ENCODE measurements around the gene FOXK1.
"Not testable (repeated sequence)": the region's sequence is repeated elsewhere in the genome, so short reads cannot be mapped to it uniquely, and the experiment has no call there.

FOXK1 gene

GRCh38 chr7:4677518-4677917 is 4.6 kb upstream of the FOXK1 start:
- peaks cover 13% of the 10 kb centered on the region for H3K27me3 Mint-ChIP-seq
- not testable (repeated sequence) for H3K27ac Mint-ChIP-seq (ENCODE audit: low read depth); H3K9me3 Mint-ChIP-seq; H3K4me3 Mint-ChIP-seq; DNase-seq (ENCODE audit: low spot score in 2 of 2); H3K4me1 Mint-ChIP-seq; H3K36me3 Mint-ChIP-seq (ENCODE audit: insufficient read depth); ATAC-seq (replicated peaks; ENCODE audit: extremely low read depth, poor library complexity, severe bottlenecking)

DNA sequence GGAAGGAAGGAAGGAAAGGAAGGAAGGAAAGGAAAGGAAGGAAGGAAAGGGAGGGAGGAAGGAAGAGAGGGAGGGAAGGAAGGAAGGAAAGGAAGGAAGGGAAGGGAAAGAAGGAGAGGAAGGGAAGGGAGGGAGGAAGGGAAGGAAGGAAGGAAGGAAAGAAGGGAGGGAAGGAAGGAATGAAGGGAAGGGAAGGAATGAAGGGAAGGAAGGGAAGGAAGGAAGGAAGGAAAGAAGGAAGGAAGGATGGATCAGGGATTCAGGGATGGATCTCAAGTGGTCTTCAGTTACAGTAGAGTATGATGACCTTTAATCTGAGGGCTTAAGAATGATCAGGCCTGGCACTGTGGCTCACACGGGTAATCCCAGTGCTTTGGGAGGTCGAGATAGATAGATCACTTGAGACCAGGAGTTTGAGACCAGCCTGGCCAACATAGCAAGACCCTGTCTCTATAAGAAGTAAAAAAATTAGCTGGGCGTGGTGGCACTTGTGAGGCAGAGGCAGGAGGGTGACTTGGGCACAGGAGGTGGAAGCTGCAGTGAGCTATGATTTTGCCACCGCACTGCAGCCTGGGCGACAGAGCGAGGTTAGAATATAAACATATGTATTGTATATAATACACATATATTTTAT is 760 bp upstream of the FOXK1 start:
- no peak for ATAC-seq (replicated peaks; ENCODE audit: extremely low read depth, poor library complexity, severe bottlenecking)
- peaks cover 25% of the 10 kb centered on the region for H3K4me1 Mint-ChIP-seq
- peak overlapping the region; percentile 82 for H3K4me3 Mint-ChIP-seq
- H3K27me3 Mint-ChIP-seq, result peaks cover 13% of the 10 kb centered on the region
- H3K27ac Mint-ChIP-seq (ENCODE audit: low read depth), result peak overlapping the region; percentile 63
- H3K36me3 Mint-ChIP-seq (ENCODE audit: insufficient read depth), result peaks cover 8% of the 10 kb centered on the region
- no peaks in the 10 kb centered on the region for H3K9me3 Mint-ChIP-seq
- no peak for DNase-seq (ENCODE audit: low spot score in 2 of 2)

- peaks cover 8% of the 10 kb centered on the region for H3K36me3 Mint-ChIP-seq (ENCODE audit: insufficient read depth)
- ATAC-seq (replicated peaks; ENCODE audit: extremely low read depth, poor library complexity, severe bottlenecking) (peak; percentile 20), DNase-seq (ENCODE audit: low spot score in 2 of 2) (peak in 1 of 2 donors; percentile 23)
- H3K27ac Mint-ChIP-seq (ENCODE audit: low read depth), result peak overlapping the region; percentile 95
- peak overlapping the region; percentile 93 for H3K4me3 Mint-ChIP-seq
- H3K27me3 Mint-ChIP-seq, result peaks cover 13% of the 10 kb centered on the region
- H3K9me3 Mint-ChIP-seq, result no peaks in the 10 kb centered on the region
- peaks cover 34% of the 10 kb centered on the region for H3K4me1 Mint-ChIP-seq
Observed at GRCh38 chr7:4682621-4683042, 537 bp downstream of the FOXK1 start.

- ATAC-seq (replicated peaks; ENCODE audit: extremely low read depth, poor library complexity, severe bottlenecking), result no peak
- Mint-ChIP-seq H3K9me3 (no peaks in the 10 kb centered on the region), H3K4me1 (peaks cover 39% of the 10 kb centered on the region), H3K27ac (ENCODE audit: low read depth) (peak overlapping the region; percentile 95), H3K27me3 (peaks cover 13% of the 10 kb centered on the region), H3K36me3 (ENCODE audit: insufficient read depth) (peaks cover 12% of the 10 kb centered on the region), H3K4me3 (peak overlapping the region; percentile 93)
- no peak for DNase-seq (ENCODE audit: low spot score in 2 of 2)
Observed at GRCh38 chr7:4683043-4683883, 1.2 kb downstream of the FOXK1 start.

DNA sequence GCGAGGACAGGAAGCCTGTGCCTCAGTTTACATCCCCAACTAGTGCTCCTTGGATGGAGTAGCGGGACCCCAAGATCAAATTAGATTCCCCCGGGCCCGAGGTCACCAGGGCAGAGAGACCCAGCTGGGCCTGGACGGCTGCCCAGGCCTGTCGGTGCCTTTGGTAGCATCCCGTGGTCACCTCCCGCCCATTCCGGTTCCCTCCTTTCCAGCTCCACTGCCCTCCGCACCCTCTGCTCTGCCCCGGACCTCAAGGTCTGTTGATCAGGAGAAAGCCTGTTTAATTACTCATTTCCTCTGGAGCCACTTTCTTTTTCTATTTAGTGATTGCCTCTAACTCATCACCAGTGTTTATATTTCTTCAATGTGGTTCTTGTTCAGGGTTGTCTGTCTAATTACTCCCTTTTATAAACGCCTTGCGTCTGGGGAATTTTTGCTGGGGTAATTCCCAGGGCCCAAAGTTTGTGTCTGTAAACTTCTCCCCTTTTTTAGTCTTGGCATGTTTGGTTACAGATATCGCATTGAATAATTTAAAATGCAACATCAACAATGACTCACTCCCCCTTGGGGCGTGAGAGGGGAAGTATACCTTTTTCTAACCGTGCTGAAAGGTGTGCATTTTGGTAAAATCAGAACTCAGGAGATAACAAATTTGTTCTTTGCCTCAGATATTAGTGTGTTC is 1.9 kb downstream of the FOXK1 start:
- Mint-ChIP-seq H3K4me3 (peak overlapping the region; percentile 93), H3K36me3 (ENCODE audit: insufficient read depth) (peaks cover 14% of the 10 kb centered on the region), H3K9me3 (no peaks in the 10 kb centered on the region), H3K4me1 (peaks cover 46% of the 10 kb centered on the region), H3K27ac (ENCODE audit: low read depth) (peak overlapping the region; percentile 95), H3K27me3 (peaks cover 6% of the 10 kb centered on the region)
- DNase-seq (ENCODE audit: low spot score in 2 of 2) (no peak), ATAC-seq (replicated peaks; ENCODE audit: extremely low read depth, poor library complexity, severe bottlenecking) (peak; percentile 44)

DNA sequence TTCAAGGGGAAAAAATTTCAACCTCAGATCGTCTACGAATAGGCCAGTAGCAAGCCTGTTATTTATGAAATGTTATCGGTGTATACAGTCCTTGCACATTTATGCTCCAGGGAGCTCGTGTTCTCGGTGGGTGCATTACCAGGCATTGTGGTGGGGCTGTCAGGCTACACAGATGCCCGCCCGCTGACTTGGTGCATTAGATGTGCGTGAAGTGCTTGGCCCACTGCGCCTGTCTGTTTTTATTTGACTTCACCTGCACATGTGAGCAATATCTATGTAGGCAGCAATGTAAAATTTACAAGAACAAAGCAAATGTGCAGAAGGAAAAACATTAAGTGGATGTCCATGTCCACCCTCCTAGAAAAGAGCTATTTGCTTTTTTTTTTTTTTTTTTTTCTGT is 2.8 kb downstream of the FOXK1 start:
- ATAC-seq (replicated peaks; ENCODE audit: extremely low read depth, poor library complexity, severe bottlenecking), result no peak
- H3K27me3 Mint-ChIP-seq, result no peaks in the 10 kb centered on the region
- H3K36me3 Mint-ChIP-seq (ENCODE audit: insufficient read depth), result peaks cover 18% of the 10 kb centered on the region
- peak overlapping the region; percentile 95 for H3K27ac Mint-ChIP-seq (ENCODE audit: low read depth)
- no peaks in the 10 kb centered on the region for H3K9me3 Mint-ChIP-seq
- H3K4me1 Mint-ChIP-seq, result peaks cover 54% of the 10 kb centered on the region
- DNase-seq (ENCODE audit: low spot score in 2 of 2), result no peak
- peak overlapping the region; percentile 93 for H3K4me3 Mint-ChIP-seq

GRCh38 chr7:4685676-4686075 is 3.6 kb downstream of the FOXK1 start:
- not testable (repeated sequence) for H3K9me3 Mint-ChIP-seq; H3K27ac Mint-ChIP-seq (ENCODE audit: low read depth); ATAC-seq (replicated peaks; ENCODE audit: extremely low read depth, poor library complexity, severe bottlenecking); DNase-seq (ENCODE audit: low spot score in 2 of 2); H3K27me3 Mint-ChIP-seq; H3K4me3 Mint-ChIP-seq
- peaks cover 63% of the 10 kb centered on the region for H3K4me1 Mint-ChIP-seq
- peaks cover 18% of the 10 kb centered on the region for H3K36me3 Mint-ChIP-seq (ENCODE audit: insufficient read depth)

DNA sequence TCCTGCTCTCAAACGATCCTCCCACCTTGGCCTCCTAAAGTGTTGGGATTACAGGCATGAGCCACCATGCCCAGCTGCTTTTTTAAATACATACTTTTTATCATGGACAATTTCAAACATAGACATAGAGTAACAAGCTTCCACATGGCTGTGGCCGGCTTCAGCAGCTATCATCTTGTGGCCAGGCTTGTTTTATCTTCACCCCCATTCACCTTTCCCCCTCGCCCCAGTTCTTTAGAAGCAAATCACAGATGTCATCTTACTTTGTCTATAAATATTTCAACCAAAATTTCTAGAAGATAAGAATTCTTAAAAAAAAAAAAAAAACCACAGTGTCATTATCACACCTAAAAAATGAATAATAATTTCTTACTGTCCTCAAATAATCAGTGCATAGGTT is 5.9 kb downstream of the FOXK1 start:
- peak overlapping the region; percentile 19 for H3K27ac Mint-ChIP-seq (ENCODE audit: low read depth)
- no peaks in the 10 kb centered on the region for H3K27me3 Mint-ChIP-seq
- ATAC-seq (replicated peaks; ENCODE audit: extremely low read depth, poor library complexity, severe bottlenecking) (no peak), DNase-seq (ENCODE audit: low spot score in 2 of 2) (no peak)
- peaks cover 18% of the 10 kb centered on the region for H3K36me3 Mint-ChIP-seq (ENCODE audit: insufficient read depth)
- H3K4me3 Mint-ChIP-seq, result no peak overlapping the region
- peaks cover 76% of the 10 kb centered on the region for H3K4me1 Mint-ChIP-seq
- no peaks in the 10 kb centered on the region for H3K9me3 Mint-ChIP-seq

DNA sequence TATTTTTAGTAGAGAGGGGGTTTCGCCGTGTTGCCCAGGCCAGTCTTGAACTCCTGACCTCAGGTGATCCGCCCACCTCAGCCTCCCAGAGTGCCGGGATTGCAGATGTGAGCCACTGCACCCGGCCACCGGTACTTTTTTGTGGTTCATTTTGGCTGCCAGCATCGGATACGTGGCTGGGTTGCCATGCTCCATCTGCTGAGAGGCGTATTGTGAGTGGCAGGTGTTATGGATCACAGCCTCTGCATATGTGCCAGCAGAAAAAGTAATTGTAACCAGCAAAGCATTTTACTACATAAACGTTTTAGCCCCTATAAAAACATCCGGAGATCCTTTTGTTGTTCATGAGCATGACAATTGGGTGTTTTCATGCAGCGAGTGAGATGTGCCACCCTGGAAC is 7.1 kb downstream of the FOXK1 start:
- Mint-ChIP-seq H3K36me3 (ENCODE audit: insufficient read depth) (peaks cover 15% of the 10 kb centered on the region), H3K27ac (ENCODE audit: low read depth) (peak overlapping the region; percentile 4), H3K4me1 (peaks cover 73% of the 10 kb centered on the region), H3K27me3 (no peaks in the 10 kb centered on the region), H3K9me3 (no peaks in the 10 kb centered on the region), H3K4me3 (no peak overlapping the region)
- DNase-seq (ENCODE audit: low spot score in 2 of 2) (no peak), ATAC-seq (replicated peaks; ENCODE audit: extremely low read depth, poor library complexity, severe bottlenecking) (no peak)

DNA sequence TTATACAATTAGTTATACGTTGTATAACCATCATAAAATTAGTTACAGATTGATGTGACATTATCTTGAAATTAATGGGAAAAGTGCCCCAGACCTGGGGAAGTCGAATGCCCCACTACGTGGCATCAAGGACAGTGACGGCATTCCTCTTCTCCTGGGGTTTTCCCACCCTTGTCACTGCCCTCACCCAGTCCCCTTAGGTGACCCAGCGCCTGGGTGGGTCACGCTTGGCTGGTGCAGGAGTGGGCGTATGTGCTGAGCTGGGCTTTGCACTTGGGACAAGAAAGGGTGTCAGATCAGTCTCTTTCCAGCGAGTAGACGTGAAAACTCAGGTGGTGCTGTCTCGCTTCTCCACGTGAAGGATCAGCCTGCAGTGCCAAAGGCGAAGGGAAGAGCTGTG is 7.6 kb downstream of the FOXK1 start:
- Mint-ChIP-seq H3K36me3 (ENCODE audit: insufficient read depth) (peaks cover 14% of the 10 kb centered on the region), H3K27me3 (no peaks in the 10 kb centered on the region), H3K27ac (ENCODE audit: low read depth) (peak overlapping the region; percentile 4), H3K4me1 (peaks cover 70% of the 10 kb centered on the region), H3K9me3 (no peaks in the 10 kb centered on the region), H3K4me3 (no peak overlapping the region)
- ATAC-seq (replicated peaks; ENCODE audit: extremely low read depth, poor library complexity, severe bottlenecking) (no peak), DNase-seq (ENCODE audit: low spot score in 2 of 2) (no peak)

DNA sequence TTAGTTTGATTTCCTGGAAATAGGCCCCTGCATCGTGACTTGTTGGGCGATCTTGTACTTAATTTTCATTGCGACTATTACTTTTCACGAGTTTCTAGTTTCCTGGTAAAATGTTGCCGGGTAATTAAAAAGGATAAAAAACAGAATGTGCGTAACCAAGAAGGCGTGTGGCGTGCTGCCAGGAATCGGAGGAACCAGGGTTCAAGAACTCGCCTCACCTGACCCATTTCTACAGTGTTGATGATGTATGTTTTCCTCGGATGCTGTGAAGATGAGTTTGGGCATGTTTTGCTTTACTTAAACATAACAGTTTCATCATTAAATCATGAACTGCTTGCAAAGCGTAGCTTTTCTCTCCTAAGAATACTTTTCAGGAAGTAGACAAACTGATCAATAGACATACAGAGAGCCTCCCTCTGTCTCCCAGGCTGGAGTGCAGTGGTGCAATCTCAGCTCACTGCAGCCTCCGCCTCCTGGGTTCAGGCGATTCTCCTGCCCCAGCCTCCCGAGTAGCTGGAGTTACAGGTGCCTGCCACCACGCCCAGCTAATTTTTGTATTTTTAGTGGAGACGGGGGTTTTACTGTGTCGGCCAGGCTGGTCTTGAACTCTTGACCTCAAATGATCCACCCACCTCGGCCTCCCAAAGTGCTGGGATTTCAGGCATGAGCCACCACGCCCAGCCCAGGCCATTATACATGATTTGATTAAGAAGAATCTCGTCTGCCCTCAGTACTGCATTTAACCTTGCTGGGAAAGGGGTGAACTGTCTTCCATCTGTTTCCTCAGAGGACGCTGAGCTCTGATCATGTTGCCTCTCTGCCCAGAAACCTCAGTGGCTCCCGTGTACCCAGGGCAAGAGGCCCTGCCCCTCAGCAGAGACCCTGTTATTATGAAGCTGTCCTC is 9.1 kb downstream of the FOXK1 start:
- peaks cover 14% of the 10 kb centered on the region for H3K36me3 Mint-ChIP-seq (ENCODE audit: insufficient read depth)
- no peaks in the 10 kb centered on the region for H3K27me3 Mint-ChIP-seq
- no peak for DNase-seq (ENCODE audit: low spot score in 2 of 2)
- peaks cover 71% of the 10 kb centered on the region for H3K4me1 Mint-ChIP-seq
- H3K27ac Mint-ChIP-seq (ENCODE audit: low read depth), result no peak overlapping the region
- ATAC-seq (replicated peaks; ENCODE audit: extremely low read depth, poor library complexity, severe bottlenecking), result no peak
- no peaks in the 10 kb centered on the region for H3K9me3 Mint-ChIP-seq
- peak overlapping the region; percentile 14 for H3K4me3 Mint-ChIP-seq

- H3K4me3 Mint-ChIP-seq, result no peak overlapping the region
- no peaks in the 10 kb centered on the region for H3K27me3 Mint-ChIP-seq
- peaks cover 14% of the 10 kb centered on the region for H3K36me3 Mint-ChIP-seq (ENCODE audit: insufficient read depth)
- H3K9me3 Mint-ChIP-seq, result no peaks in the 10 kb centered on the region
- no peak overlapping the region for H3K27ac Mint-ChIP-seq (ENCODE audit: low read depth)
- ATAC-seq (replicated peaks; ENCODE audit: extremely low read depth, poor library complexity, severe bottlenecking), result no peak
- DNase-seq (ENCODE audit: low spot score in 2 of 2), result no peak
- peaks cover 64% of the 10 kb centered on the region for H3K4me1 Mint-ChIP-seq
Observed at GRCh38 chr7:4692055-4692454, 10.0 kb downstream of the FOXK1 start.
